SKM-1 (cell line): ENCODE data around the gene MAP4K1.
"Not testable (repeated sequence)": the region's sequence is repeated elsewhere in the genome, so short reads cannot be mapped to it uniquely, and the experiment has no call there.

Experiments used
- DNase-seq: peaks from one replicate; lab custom pipeline; 2025; ENCODE audit not compliant: unreplicated experiment; lab: John Stamatoyannopoulos, UW

The MAP4K1 gene

GRCh38 chr19:38629568-38629967, 11.8 kb upstream of the MAP4K1 start:
- DNase-seq, result no peak

GRCh38 chr19:38626401-38626800, 8.6 kb upstream of the MAP4K1 start:
- DNase-seq, result no peak

GRCh38 chr19:38624822-38625221, 7.1 kb upstream of the MAP4K1 start:
- no peak for DNase-seq

GRCh38 chr19:38619361-38620174, 1.8 kb upstream of the MAP4K1 start:
- DNase-seq, result no peak

- peak; percentile 97 for DNase-seq
Measured at GRCh38 chr19:38618590-38619360, 1.0 kb upstream of the MAP4K1 start, which contains the start of gene EIF3K. Gene EIF3K, plus strand, starts transcription at chr19:38619188. Its CDS starts 81 bp downstream, at chr19:38619269.

GRCh38 chr19:38617283-38617763, 430 bp downstream of the MAP4K1 start:
- DNase-seq, result no peak

- DNase-seq, result no peak
Measured at GRCh38 chr19:38616265-38616664, 1.5 kb downstream of the MAP4K1 start.

- DNase-seq, result no peak
Measured at GRCh38 chr19:38615007-38615581, 2.7 kb downstream of the MAP4K1 start.

GRCh38 chr19:38614289-38614688, 3.5 kb downstream of the MAP4K1 start:
- DNase-seq, result no peak

GRCh38 chr19:38606131-38606530, 11.6 kb downstream of the MAP4K1 start:
- DNase-seq, result no peak

GRCh38 chr19:38602856-38603255, 14.9 kb downstream of the MAP4K1 start:
- DNase-seq, result not testable (repeated sequence)

GRCh38 chr19:38599722-38600121, 18.0 kb downstream of the MAP4K1 start:
- no peak for DNase-seq

GRCh38 chr19:38597075-38597474, 20.7 kb downstream of the MAP4K1 start:
- DNase-seq, result no peak

- no peak for DNase-seq
Measured at GRCh38 chr19:38596057-38596981, 21.4 kb downstream of the MAP4K1 start.

- DNase-seq, result no peak
Measured at GRCh38 chr19:38592940-38593339, 24.8 kb downstream of the MAP4K1 start.

- DNase-seq, result no peak
Measured at GRCh38 chr19:38588041-38588440, 29.7 kb downstream of the MAP4K1 start.

- DNase-seq, result no peak
Measured at GRCh38 chr19:38587562-38587961, 30.2 kb downstream of the MAP4K1 start.

GRCh38 chr19:38583985-38584305, 33.8 kb downstream of the MAP4K1 start:
- DNase-seq, result no peak

GRCh38 chr19:38583219-38583984, 34.4 kb downstream of the MAP4K1 start:
- no peak for DNase-seq

GRCh38 chr19:38580080-38580479, 37.7 kb downstream of the MAP4K1 start:
- no peak for DNase-seq
